Lung (tissue), 12 donors: ENCODE measurements around the gene PLA2G4E. TPM values are rescaled to one million over a fixed set of nuclear protein-coding genes. Genes with fewer than 3 reads are reported as not detected.

Experiments
- ATAC-seq: fragments of 200-7000 bp; cut with Tn5 transposase; one replicate; pipeline ENCODE4 v1.9.1; 2020; ENCODE audit warnings: moderate number of reproducible peaks; ENCODE audit not compliant: insufficient read depth, low FRiP score
- DNase-seq, 3 donors: peaks; one replicate each; pipeline ENCODE4 v3.0.0-alpha.2; 2013 to 2017
- H3K27ac ChIP-seq, 2 donors: one replicate each; pipeline ENCODE4 v1.5.1; 2013; ENCODE audit warnings: mild to moderate bottlenecking in 2 of 2, moderate library complexity in 2 of 2, control low read depth in 1 of 2, inconsistent platforms in 1 of 2, low read depth in 1 of 2, low read length in 1 of 2
- H3K27me3 ChIP-seq, 3 donors: one replicate each; pipeline ENCODE4 v1.5.1; 2013; ENCODE audit warnings: low read length in 2 of 3; ENCODE audit not compliant: control insufficient read depth in 3 of 3, insufficient read depth in 3 of 3
- H3K36me3 ChIP-seq, 4 donors: one replicate each; pipeline ENCODE4 v1.5.1; 2013; ENCODE audit warnings: low read length in 4 of 4, mild to moderate bottlenecking in 1 of 4, moderate library complexity in 1 of 4; ENCODE audit not compliant: control insufficient read depth in 4 of 4, insufficient read depth in 4 of 4
- H3K4me1 ChIP-seq, 5 donors: one replicate each; pipeline ENCODE4 v1.5.1; 2013; ENCODE audit warnings: low read length in 5 of 5, mild to moderate bottlenecking in 2 of 5, moderate library complexity in 1 of 5; ENCODE audit not compliant: control insufficient read depth in 5 of 5, insufficient read depth in 5 of 5
- H3K4me3 ChIP-seq: one replicate; pipeline ENCODE4 v1.5.1; 2013; ENCODE audit warnings: mild to moderate bottlenecking, control low read depth, moderate library complexity
- H3K9ac ChIP-seq, 2 donors: one replicate each; pipeline ENCODE4 v1.5.1; 2013; ENCODE audit warnings: low read length in 2 of 2, control low read depth in 1 of 2; ENCODE audit not compliant: insufficient read depth in 1 of 2
- H3K9me3 ChIP-seq, 4 donors: one replicate each; pipeline ENCODE4 v1.5.1; 2013; ENCODE audit warnings: low read length in 3 of 4, mild to moderate bottlenecking in 1 of 4, moderate library complexity in 1 of 4; ENCODE audit not compliant: control insufficient read depth in 4 of 4, insufficient read depth in 3 of 4
- CTCF ChIP-seq: IDR thresholded peaks from 2 replicates; pipeline ENCODE4 v1.5.1; 2012; ENCODE audit warnings: mild to moderate bottlenecking; ENCODE audit errors: control extremely low read depth, extremely low read depth
- WGBS, 2 donors: extraction: QIAGEN DNeasy Blood & Tissue Kit; methylation state at CpG; one replicate each; pipeline ENCODE4 v1.1.7; 2013; 5-methylcytosine and 5-hydroxymethylcytosine counted together
- polyA plus RNA-seq, 2 donors: library from polyadenylated mRNA; stranded (reverse); fragments of 200-250 nt; gene quantifications; one replicate each; pipeline ENCODE4 v1.2.1, GENCODE V29; 2013
- total RNA-seq, 2 donors: library from RNA; depleted of rRNA in 1 of 2; stranded (reverse); fragments of >200 nt in 1 of 2; gene quantifications; one replicate each; pipeline ENCODE4 v1.2.1, GENCODE V29; 2014 to 2021
- donor health status: control.
- donor health status: control.
- donor health status: Bipolar disorder and iron deficiency.
- donor health status: healthy.
- donor health status: DM: yes; HTN: yes; CAD: no.

The PLA2G4E gene
- total and polyA plus RNA-seq, 4 donors, result 0.38 to 1.7 (median 1.7) TPM; not detected in 1

- H3K36me3 ChIP-seq, result peaks cover 0 to 1% (median 0%) of the 10 kb centered on the region in 4 donors
- peak overlapping the region; percentile 24 for H3K4me3 ChIP-seq
- ATAC-seq (no peak), DNase-seq (no peak)
- no peak overlapping the region for H3K9ac ChIP-seq
- H3K27ac ChIP-seq, result peak overlapping the region; percentile 62 to 96
- peaks cover 0 to 3% (median 0%) of the 10 kb centered on the region in 3 donors for H3K27me3 ChIP-seq
- 41 to 61% methylated on average over 1 of the region's 1 CpG for WGBS, 2 donors
- H3K9me3 ChIP-seq, result no peaks in the 10 kb centered on the region
- peaks cover 0 to 23% (median 14%) of the 10 kb centered on the region in 5 donors for H3K4me1 ChIP-seq
- no peak for TF ChIP-seq CTCF
Measured at GRCh38 chr15:41970456-41970855, 50.4 kb downstream of the PLA2G4E start.

GRCh38 chr15:41969851-41970431 lies 50.9 kb downstream of the PLA2G4E start:
- WGBS, 2 donors, result 60% methylated on average over 3 of the region's 3 CpGs
- no peak for DNase-seq
- Histone ChIP-seq H3K9ac (no peak overlapping the region), H3K4me3 (no peak overlapping the region), H3K9me3 (no peaks in the 10 kb centered on the region), H3K27ac (peak overlapping the region; percentile 55 to 62), H3K36me3 (peaks cover 0 to 4% (median 0%) of the 10 kb centered on the region in 4 donors), H3K4me1 (peaks cover 0 to 26% (median 14%) of the 10 kb centered on the region in 5 donors), H3K27me3 (peaks cover 0 to 3% (median 0%) of the 10 kb centered on the region in 3 donors)
- no peak for TF ChIP-seq CTCF
- no peak for ATAC-seq

GRCh38 chr15:41968701-41969100 lies 52.1 kb downstream of the PLA2G4E start:
- TF ChIP-seq CTCF, result no peak
- DNase-seq (no peak), ATAC-seq (no peak)
- no peak overlapping the region for H3K27ac ChIP-seq
- no peak overlapping the region for H3K4me3 ChIP-seq
- H3K4me1 ChIP-seq, result peaks cover 0 to 26% (median 14%) of the 10 kb centered on the region in 5 donors
- no peaks in the 10 kb centered on the region for H3K9me3 ChIP-seq
- H3K36me3 ChIP-seq, result peaks cover 0 to 4% (median 0%) of the 10 kb centered on the region in 4 donors
- H3K9ac ChIP-seq, result no peak overlapping the region
- H3K27me3 ChIP-seq, result peaks cover 0 to under 1% (median 0%) of the 10 kb centered on the region in 3 donors
- 65 to 68% methylated on average over 4 of the region's 4 CpGs for WGBS, 2 donors
